ENCODE data around the gene C12orf56. TPM values are rescaled to one million over a fixed set of nuclear protein-coding genes. Genes with fewer than 3 reads are reported as not detected.

Gene C12orf56
- total and polyA plus RNA-seq, 9 of the 15 experiments (the other 6 are each of a cell fraction or from before 2014, with no cell fraction given), result 0.40 to 4.8 (median 1.2) TPM

- TF ChIP-seq MGA (IDR thresholded peaks at IDR 0.05) (no peak), ARNT (IDR thresholded peaks at IDR 0.05) (no peak), ZNF184 (CRISPR knock-in tag; IDR thresholded peaks at IDR 0.05) (no peak), ZNF143 (CRISPR knock-in tag; IDR thresholded peaks at IDR 0.05) (no peak), AFF1 (IDR thresholded peaks at IDR 0.05; ENCODE audit: low read depth in 1 of 2, partially characterized antibody in 2 of 2) (no peak), KAT7 (CRISPR knock-in tag; IDR thresholded peaks at IDR 0.05; ENCODE audit: borderline replicate concordance) (no peak), HOXB6 (CRISPR knock-in tag; IDR thresholded peaks at IDR 0.05; ENCODE audit: borderline replicate concordance) (no peak), ETV1 (tag; conservative IDR thresholded peaks at IDR 0.05; ENCODE audit: low read depth) (no peak), E2F6 (IDR thresholded peaks at IDR 0.05; ENCODE audit: borderline replicate concordance in 1 of 2, extremely low read depth in 1 of 2, insufficient read depth in 1 of 2, insufficient read length in 1 of 2, low read depth in 1 of 2, low read length in 1 of 2, poor library complexity in 1 of 2, severe bottlenecking in 1 of 2) (no peak), MBD2 (IDR thresholded peaks at IDR 0.05; ENCODE audit: borderline replicate concordance, low read depth) (no peak)
Measured at GRCh38 chr12:64296301-64296700, 94.3 kb downstream of the C12orf56 start (continued).

Data from K562 (cell line).